ENCODE measurements around the gene PATJ.

The PATJ gene

GRCh38 chr1:61742620-61743430 is 545 bp downstream of the PATJ start:
- ATAC-seq: peak; percentile 69
- TF ChIP-seq CREB5 (CRISPR knock-in tag; IDR thresholded peaks at IDR 0.05; ENCODE audit: low read depth) (no peak), TCF4 (CRISPR knock-in tag; IDR thresholded peaks at IDR 0.05; ENCODE audit: borderline replicate concordance) (no peak), CSRNP3 (CRISPR knock-in tag; IDR thresholded peaks at IDR 0.05) (no peak), TOX (CRISPR knock-in tag; IDR thresholded peaks at IDR 0.05; ENCODE audit: borderline replicate concordance) (no peak)

GRCh38 chr1:61743431-61743705 is 1.1 kb downstream of the PATJ start:
- TF ChIP-seq BACH2 (CRISPR knock-in tag; IDR thresholded peaks at IDR 0.05; ENCODE audit: borderline replicate concordance) (no peak), ZNF8 (CRISPR knock-in tag; IDR thresholded peaks at IDR 0.05) (no peak), GLIS3 (CRISPR knock-in tag; IDR thresholded peaks at IDR 0.05) (no peak), CREB5 (CRISPR knock-in tag; IDR thresholded peaks at IDR 0.05; ENCODE audit: low read depth) (no peak), OSR1 (CRISPR knock-in tag; IDR thresholded peaks at IDR 0.05) (no peak), ZFP3 (CRISPR knock-in tag; IDR thresholded peaks at IDR 0.05) (no peak), ZNF70 (CRISPR knock-in tag; IDR thresholded peaks at IDR 0.05) (no peak), TOX (CRISPR knock-in tag; IDR thresholded peaks at IDR 0.05; ENCODE audit: borderline replicate concordance) (no peak), SNAI2 (CRISPR knock-in tag; IDR thresholded peaks at IDR 0.05) (no peak), ARNTL (CRISPR knock-in tag; IDR thresholded peaks at IDR 0.05; ENCODE audit: borderline replicate concordance, low read depth) (no peak), ESRRG (CRISPR knock-in tag; IDR thresholded peaks at IDR 0.05) (no peak), CSDC2 (CRISPR knock-in tag; IDR thresholded peaks at IDR 0.05) (no peak), CSRNP3 (CRISPR knock-in tag; IDR thresholded peaks at IDR 0.05) (no peak), RARB (CRISPR knock-in tag; IDR thresholded peaks at IDR 0.05) (no peak), ZFP30 (CRISPR knock-in tag; IDR thresholded peaks at IDR 0.05) (no peak), ZC3H10 (CRISPR knock-in tag; IDR thresholded peaks at IDR 0.05) (no peak), TSHZ2 (CRISPR knock-in tag; IDR thresholded peaks at IDR 0.05) (no peak), TCF4 (CRISPR knock-in tag; IDR thresholded peaks at IDR 0.05; ENCODE audit: borderline replicate concordance) (no peak), POU6F1 (CRISPR knock-in tag; IDR thresholded peaks at IDR 0.05; ENCODE audit: borderline replicate concordance, low read depth) (no peak), PATZ1 (CRISPR knock-in tag; IDR thresholded peaks at IDR 0.05; ENCODE audit: borderline replicate concordance) (no peak)
- peak; percentile 6 for ATAC-seq
